Stomach (tissue), 4 donors: ENCODE measurements around the gene PLCB3.

Experiments used
- CTCF ChIP-seq, 7 experiments: fragments of 450-650 bp in 4 of 7; fragments of 200-600 bp in 3 of 7; sonication (generic) in 3 of 7; IDR thresholded peaks; one replicate each; pipeline ENCODE4 v1.5.1; 2016 to 2019; ENCODE audit warnings: antibody characterized with exemption in 7 of 7, control low read depth in 2 of 7, mild to moderate bottlenecking in 1 of 7
- EP300 ChIP-seq: sonication (generic); formaldehyde crosslinking; IDR thresholded peaks from one replicate; pipeline ENCODE4 v1.6.1; 2017; ENCODE audit warnings: antibody characterized with exemption
- POLR2A ChIP-seq, 4 donors: fragments of 450-650 bp; IDR thresholded peaks; one replicate each; pipeline ENCODE4 v1.6.1; 2016; ENCODE audit warnings: antibody characterized with exemption in 4 of 4, control low read depth in 2 of 4, mild to moderate bottlenecking in 1 of 4, moderate library complexity in 1 of 4
- POLR2AphosphoS5 ChIP-seq, 3 donors: sonication (generic); formaldehyde crosslinking; IDR thresholded peaks; one replicate each; pipeline ENCODE4 v1.6.1; 2016; ENCODE audit warnings: antibody characterized with exemption in 3 of 3

- peak in 1 of 4 donors; percentile 43 for TF ChIP-seq POLR2A (IDR thresholded peaks at IDR 0.05)
- TF ChIP-seq CTCF (IDR thresholded peaks at IDR 0.05), result no peak
- TF ChIP-seq POLR2AphosphoS5 (IDR thresholded peaks at IDR 0.05), result peak; percentile 90 to 97 (median 94)
- peak; percentile 19 for TF ChIP-seq EP300
Observed at GRCh38 chr11:64317325-64317960, 66.1 kb downstream of the PLCB3 start, which contains the start of gene TRMT112.
